C4-2B (cell line): ENCODE results near the gene OR52K1.

Experiments used
- H3K27ac ChIP-seq: fragments of 450-650 bp; 2 replicates; pipeline ENCODE4 v1.5.1; 2017
- ZFX ChIP-seq: fragments of 450-650 bp; IDR thresholded peaks from 2 replicates; pipeline ENCODE4 v1.6.1; 2017
- TF ChIP-seq, protein P1 (sequence below): fragments of 450-650 bp; conservative IDR thresholded peaks from 2 replicates; pipeline ENCODE4 v1.5.1; 2017; ENCODE audit warnings: mild to moderate bottlenecking

The OR52K1 gene

DNA sequence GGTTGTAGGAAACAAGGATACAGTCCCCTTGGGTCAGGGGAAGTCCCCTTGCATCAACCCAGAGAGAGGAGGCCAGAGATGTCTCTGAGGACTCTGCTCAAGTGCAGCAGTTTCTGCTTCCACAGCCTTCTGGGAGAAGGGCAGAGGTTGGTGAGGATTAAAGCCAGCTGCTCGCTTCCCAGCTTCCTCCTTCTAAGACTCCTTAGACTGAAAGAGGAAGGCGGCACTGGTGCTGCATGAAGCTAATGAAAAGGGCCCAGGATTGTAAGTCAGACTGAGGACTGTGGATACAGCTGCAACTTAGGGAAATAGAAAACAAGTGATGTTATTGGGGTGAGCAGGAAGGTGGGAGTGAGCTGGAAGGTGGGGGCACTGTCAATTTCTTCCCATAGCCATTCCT lies at the start of gene OR52K1:
Gene OR52K1, plus strand, starts transcription at position 202 of the 400 bp plus-strand sequence. CDS start 6,255 bp downstream, outside the sequence.
- H3K27ac ChIP-seq, result no peak within 1 kb of the TSS
- TF ChIP-seq, protein P1, sequence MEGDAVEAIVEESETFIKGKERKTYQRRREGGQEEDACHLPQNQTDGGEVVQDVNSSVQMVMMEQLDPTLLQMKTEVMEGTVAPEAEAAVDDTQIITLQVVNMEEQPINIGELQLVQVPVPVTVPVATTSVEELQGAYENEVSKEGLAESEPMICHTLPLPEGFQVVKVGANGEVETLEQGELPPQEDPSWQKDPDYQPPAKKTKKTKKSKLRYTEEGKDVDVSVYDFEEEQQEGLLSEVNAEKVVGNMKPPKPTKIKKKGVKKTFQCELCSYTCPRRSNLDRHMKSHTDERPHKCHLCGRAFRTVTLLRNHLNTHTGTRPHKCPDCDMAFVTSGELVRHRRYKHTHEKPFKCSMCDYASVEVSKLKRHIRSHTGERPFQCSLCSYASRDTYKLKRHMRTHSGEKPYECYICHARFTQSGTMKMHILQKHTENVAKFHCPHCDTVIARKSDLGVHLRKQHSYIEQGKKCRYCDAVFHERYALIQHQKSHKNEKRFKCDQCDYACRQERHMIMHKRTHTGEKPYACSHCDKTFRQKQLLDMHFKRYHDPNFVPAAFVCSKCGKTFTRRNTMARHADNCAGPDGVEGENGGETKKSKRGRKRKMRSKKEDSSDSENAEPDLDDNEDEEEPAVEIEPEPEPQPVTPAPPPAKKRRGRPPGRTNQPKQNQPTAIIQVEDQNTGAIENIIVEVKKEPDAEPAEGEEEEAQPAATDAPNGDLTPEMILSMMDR, result no peak
- TF ChIP-seq ZFX, result no peak

DNA sequence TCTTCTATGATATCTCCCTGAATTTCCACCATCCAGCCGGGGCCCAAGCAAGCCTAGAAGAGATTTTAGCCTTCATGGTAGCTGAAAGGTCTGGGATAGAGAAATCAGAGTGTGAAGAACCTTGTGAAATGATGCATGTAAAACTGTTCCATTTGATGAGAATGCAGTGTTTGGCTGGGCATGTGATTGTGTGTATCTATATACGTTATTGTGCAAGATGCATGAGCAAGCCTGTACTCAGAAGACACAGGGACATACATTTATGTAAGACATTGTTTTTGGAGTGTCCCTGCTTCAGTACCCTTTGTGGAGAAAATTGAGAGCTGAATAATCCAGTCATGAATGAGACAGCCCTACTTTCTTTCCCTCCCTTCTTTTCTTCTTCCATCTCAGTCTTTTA lies 48.6 kb upstream of the OR52K1 start:
- TF ChIP-seq, protein P1, result no peak
- no peak for TF ChIP-seq ZFX

DNA sequence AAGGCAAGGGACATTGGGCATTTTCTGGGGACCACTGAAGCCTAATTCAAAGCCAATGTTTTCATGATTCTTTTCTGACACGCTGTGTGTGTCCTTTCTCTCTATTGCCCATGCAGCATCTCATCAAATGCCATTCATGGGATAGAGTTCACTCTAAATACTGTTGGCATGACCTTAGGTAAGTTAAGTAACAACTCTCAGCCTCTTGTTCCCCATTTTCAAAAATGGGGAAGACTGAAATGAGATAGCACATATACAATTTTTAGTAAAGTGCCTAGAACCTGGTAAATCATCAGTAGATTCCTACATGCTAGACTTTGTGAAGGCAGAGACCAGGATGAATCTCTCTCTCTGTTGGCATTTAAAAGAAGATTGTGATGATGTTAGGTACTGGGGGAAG lies 46.0 kb upstream of the OR52K1 start:
- TF ChIP-seq ZFX, result no peak
- H3K27ac ChIP-seq, result no peak overlapping the region

More for the DNA sequence above, 48.6 kb upstream of the OR52K1 start:
- no peak overlapping the region for H3K27ac ChIP-seq

DNA sequence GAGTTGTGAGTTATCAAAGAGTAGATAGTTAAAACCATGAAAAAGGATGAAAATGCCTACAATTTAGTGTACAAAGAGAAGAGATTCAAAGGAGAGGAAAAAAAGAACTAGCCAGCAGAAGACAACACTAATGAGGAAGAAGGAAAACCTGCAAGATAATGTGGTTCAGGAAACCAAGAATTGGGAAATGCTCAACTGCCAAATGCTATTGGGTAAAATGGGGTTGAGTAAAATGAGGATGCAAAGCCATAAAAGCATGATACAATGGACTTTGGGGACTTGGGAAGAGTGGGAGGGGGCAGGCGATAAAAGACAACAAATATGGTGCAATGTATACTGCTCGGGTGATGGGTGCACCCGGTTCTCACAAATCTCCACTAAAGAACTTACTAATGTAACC lies 40.9 kb upstream of the OR52K1 start:
- no peak for TF ChIP-seq ZFX
- TF ChIP-seq, protein P1, result no peak

DNA sequence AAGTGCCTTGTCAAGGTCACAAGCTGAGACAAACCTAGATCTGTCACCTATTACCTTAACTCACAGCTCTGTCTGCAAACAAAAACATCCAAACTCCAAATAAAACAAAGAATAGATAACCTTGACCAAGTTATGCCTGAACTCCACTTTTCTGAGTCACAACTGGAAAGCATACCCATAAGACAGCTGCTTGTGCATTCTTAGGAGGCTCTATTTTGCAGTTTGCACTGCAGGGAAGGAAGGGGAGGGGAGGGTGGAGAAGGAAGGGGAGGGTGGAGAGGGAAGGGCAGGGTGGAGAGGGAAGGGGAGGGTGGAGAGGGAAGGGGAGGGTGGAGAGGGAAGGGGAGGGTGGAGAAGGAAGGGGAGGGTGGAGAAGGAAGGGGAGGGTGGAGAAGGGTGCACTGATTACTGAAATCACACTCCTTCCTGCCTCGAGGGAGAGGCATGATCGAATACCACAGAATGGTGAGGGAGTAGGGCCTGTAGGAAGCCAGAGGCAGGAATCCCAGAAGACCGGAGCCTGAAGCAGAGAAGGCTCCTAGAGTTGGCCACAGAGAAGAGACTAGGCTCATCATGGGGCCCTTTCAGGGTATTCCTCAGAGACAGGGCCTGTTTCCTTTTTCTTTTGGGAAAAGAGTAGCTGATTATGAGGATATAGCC lies 39.1 kb upstream of the OR52K1 start:
- TF ChIP-seq, protein P1, result no peak
- TF ChIP-seq ZFX, result no peak
- H3K27ac ChIP-seq, result no peak overlapping the region

More for the DNA sequence above, 40.9 kb upstream of the OR52K1 start:
- H3K27ac ChIP-seq, result no peak overlapping the region

DNA sequence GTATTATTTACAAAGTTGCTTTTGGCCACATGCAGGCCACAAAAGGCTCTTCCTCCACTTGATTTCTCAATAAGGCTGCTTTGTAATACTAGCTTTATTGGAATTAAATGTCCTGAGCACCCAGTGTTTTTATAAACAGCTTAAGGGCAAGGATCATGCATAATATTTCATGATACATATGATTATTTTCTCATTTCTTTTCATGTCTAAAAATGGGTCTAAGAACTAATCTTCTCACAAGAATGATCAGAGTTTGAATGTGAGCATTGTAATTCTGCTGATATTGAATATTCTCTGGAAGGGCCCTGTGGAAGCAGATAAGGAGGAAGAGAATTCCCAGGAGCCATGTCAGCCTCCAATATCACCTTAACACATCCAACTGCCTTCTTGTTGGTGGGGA lies 33.5 kb upstream of the OR52K1 start, which contains the start of gene OR52K2:
Gene OR52K2, plus strand, starts transcription at position 301 of the 400 bp plus-strand sequence. Its CDS starts 45 bp downstream, at position 346.
- H3K27ac ChIP-seq, result no peak within 1 kb of the TSS
- TF ChIP-seq ZFX, result no peak
- TF ChIP-seq, protein P1, result no peak

DNA sequence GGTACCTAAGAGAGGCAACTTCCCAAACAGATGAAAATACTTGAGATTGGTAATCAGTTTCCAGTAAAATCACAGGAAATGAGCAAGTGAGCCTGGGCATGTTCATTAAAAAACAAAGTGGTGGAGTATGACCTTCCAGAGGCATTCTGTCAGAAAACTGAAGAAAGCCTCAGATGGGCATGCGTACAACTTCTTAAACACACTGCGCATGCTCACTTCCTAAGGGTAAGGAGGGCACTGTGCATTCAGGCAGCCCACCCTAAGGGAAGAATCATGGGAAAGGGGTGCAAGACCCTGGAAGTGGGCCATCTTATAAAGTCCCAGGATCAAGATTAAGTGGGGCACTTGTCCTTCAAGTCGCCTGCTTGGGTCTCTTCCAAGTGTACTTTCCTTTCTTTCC lies 29.3 kb upstream of the OR52K1 start:
- no peak overlapping the region for H3K27ac ChIP-seq
- TF ChIP-seq ZFX, result no peak
- TF ChIP-seq, protein P1, result no peak

DNA sequence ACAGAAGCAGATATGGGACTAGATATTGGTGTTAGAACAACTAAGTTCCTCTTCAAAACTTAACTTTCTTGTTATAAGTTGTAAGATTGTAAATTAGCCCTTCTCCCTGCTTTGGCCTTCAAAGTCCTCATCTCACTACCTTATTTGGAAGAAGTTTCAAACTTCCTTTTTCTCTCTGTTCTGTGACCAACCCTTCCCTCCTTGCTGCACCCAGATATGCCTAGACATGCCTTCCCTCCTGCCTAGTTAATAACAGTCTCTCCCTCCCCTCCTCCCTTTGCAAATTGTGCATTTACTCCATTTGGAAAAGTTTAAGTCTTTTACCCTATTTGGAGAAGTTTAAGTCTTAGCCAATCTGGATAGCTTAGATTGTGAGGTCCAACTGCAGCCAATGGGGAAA lies 28.4 kb upstream of the OR52K1 start:
- no peak overlapping the region for H3K27ac ChIP-seq
- TF ChIP-seq, protein P1, result no peak
- TF ChIP-seq ZFX, result no peak
